GM18505 (cell line): ENCODE measurements around the gene SLC6A16.
"Not testable (repeated sequence)": the region's sequence is repeated elsewhere in the genome, so short reads cannot be mapped to it uniquely, and the experiment has no call there.

Experiments used
- ATAC-seq: cut with Tn5 transposase; IDR thresholded peaks from one replicate; pipeline ENCODE4 v1.9.1; 2021; ENCODE audit not compliant: unreplicated experiment
- POLR2A ChIP-seq: IDR thresholded peaks from 4 replicates; pipeline ENCODE4 v1.6.1; 2011; ENCODE audit warnings: borderline replicate concordance; ENCODE audit not compliant: insufficient read depth, insufficient read length; ENCODE audit errors: extremely low read depth

Gene SLC6A16

GRCh38 chr19:49327878-49328544 is 3.0 kb upstream of the SLC6A16 start:
- no peak for TF ChIP-seq POLR2A
- no peak for ATAC-seq

GRCh38 chr19:49326165-49326704 is 1.2 kb upstream of the SLC6A16 start:
- no peak for ATAC-seq
- TF ChIP-seq POLR2A = no peak

- ATAC-seq = not testable (repeated sequence)
These were observed 765 bp upstream of the SLC6A16 start for GRCh38 chr19:49325756-49326155.

GRCh38 chr19:49318296-49318695 is 6.7 kb downstream of the SLC6A16 start:
- ATAC-seq = no peak
- TF ChIP-seq POLR2A = no peak

GRCh38 chr19:49316284-49316683 is 8.7 kb downstream of the SLC6A16 start:
- TF ChIP-seq POLR2A = no peak
- no peak for ATAC-seq

DNA sequence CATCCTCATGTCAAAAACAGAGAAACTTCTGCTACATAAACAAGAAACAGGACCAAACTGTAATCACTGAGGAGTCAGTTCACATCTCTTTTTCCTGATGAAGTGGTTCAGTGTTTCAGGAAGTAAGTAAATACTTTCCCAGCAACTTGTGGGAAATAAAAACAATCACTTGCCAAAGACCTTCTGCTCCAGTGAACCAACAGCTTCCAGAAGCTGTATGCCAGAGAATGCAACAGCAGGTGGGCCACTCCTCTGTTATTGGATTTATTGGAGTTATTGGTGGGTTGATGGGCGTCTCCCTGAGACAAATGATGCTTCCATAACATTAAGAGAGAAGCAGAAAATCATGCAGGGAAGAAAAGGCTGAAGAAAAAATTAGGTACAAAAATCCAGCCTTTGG is 9.9 kb downstream of the SLC6A16 start:
- no peak for TF ChIP-seq POLR2A
- ATAC-seq = no peak

DNA sequence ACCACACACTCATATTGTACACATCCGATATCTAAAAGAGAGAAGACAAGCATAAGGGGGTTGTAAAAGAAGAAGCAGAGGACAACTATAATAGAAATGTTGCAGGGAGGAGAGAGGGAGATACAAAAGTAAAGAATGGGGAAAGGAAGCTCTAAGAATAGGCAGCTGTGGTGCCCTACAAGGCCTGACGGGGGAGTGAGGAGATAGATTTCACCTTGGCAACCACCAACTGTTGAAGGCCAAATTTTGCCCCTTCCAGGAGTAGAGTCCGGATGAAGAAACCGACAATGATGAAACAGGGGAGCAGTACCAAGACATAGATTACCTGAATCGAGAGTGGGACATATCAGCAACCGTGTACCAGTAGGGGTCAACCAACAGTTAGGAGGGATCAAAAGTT is 15.9 kb downstream of the SLC6A16 start:
- ATAC-seq = no peak

GRCh38 chr19:49306734-49307133 is 18.3 kb downstream of the SLC6A16 start:
- ATAC-seq = not testable (repeated sequence)

More for the DNA sequence above, 15.9 kb downstream of the SLC6A16 start:
- no peak for TF ChIP-seq POLR2A

DNA sequence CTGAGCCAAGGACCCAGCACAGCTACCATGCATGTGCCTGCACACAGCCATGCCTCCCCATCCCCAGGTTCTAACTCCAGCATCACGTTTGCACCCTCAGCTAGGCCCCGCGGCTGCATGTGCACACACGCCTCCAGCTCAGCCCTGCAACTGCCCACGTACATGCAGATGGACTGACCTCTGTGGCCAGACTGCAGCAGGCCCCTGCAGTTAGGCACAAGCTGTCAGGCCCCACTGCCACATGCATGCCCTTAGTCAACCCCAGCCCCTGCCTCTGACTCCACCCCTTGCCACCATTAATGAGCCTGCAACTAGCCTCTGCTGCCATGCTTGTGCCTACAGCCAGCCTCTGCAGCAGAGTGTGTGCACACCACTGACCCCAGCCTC is 23.1 kb downstream of the SLC6A16 start:
- TF ChIP-seq POLR2A = no peak
- no peak for ATAC-seq

DNA sequence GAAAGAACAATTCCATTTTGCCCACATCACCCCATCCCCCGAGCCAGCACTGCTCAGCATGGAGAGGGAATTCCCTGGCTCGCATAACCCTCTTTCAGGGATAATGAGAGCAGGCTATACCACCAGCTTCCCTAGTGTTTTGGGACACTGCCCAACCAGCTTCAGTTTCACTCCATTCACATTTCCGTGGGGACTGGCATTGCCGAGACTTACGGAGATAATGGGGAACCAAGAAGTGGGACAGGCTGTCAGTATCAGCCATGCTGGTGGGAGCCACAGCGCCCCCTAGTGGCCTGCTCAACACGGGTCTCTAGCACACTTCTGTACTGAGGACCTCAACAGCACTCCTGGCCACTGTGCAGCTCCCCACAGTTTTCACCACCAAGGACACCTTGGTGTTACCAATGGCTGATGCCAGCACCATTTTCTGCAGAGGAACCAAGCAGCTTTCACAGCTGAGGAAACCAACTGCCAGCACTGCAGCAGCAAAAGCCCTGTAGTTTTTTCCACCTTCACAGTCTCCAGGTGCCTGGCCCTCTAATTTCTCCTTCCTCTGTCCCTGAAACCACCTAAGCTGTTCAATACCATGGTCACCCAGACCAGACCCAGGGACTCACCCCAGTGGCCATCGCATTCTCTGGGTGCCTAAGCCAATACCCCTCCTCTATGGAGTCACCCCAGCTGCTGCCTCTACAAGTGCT is 23.7 kb downstream of the SLC6A16 start:
- TF ChIP-seq POLR2A = no peak
- no peak for ATAC-seq

GRCh38 chr19:49298653-49299052 is 26.3 kb downstream of the SLC6A16 start:
- not testable (repeated sequence) for ATAC-seq

- no peak for TF ChIP-seq POLR2A
- ATAC-seq = no peak
These were observed 27.6 kb downstream of the SLC6A16 start for GRCh38 chr19:49297403-49297802.

- no peak for ATAC-seq
- no peak for TF ChIP-seq POLR2A
These were observed 29.6 kb downstream of the SLC6A16 start for GRCh38 chr19:49295208-49295880.

DNA sequence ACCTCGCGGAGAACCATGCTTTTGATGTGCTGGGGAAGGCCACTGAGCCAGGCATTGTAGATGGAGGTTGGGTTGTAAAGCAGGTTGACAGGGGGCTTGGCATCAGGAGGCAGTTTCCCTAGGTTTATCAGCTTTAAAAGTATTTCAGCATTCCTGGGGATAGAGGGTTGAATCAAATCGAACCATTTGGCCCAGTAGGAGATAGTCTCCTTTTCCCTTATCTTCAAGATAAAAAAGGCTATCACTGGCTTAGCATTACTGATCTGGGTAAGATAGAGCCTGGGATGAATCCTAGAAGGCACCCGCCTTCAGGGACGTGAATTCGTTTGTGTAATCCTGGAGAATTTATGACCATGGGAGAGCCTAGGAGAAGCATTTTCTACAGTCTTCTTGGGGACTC is 30.6 kb downstream of the SLC6A16 start:
- no peak for TF ChIP-seq POLR2A
- ATAC-seq = no peak
